B cell (primary cell): Measurements from ENCODE around the gene RNF126. TPM values are rescaled to one million over a fixed set of nuclear protein-coding genes. Genes with fewer than 3 reads are reported as not detected.

Experiments
- ATAC-seq: fragments of 200-7000 bp; cut with Tn5 transposase; one replicate; pipeline ENCODE4 v1.10.0; 2021; ENCODE audit warnings: low read depth, mild to moderate bottlenecking, moderate number of reproducible peaks, moderate library complexity
- CTCF ChIA-PET: fragments of 350-600 bp; sonication (Branson Sonifier 250); formaldehyde crosslinking; loops from one replicate; lab custom pipeline; 2021; ENCODE audit warnings: antibody characterized with exemption, inconsistent platforms; lab: Charles Lee
- POLR2A ChIA-PET: fragments of 350-600 bp; sonication (Branson Sonifier 250); formaldehyde crosslinking; loops from one replicate; lab custom pipeline; 2021; ENCODE audit warnings: antibody characterized with exemption; lab: Charles Lee
- DNase-seq: peaks from one replicate; pipeline ENCODE4 v3.0.0; 2013
- H2AFZ ChIP-seq: 2 replicates; pipeline ENCODE4 v1.6.1; 2012; ENCODE audit warnings: mild to moderate bottlenecking, low read depth, low read length; ENCODE audit not compliant: insufficient read depth, poor library complexity, severe bottlenecking
- H3K27ac ChIP-seq, 2 donors: 1 replicate in 1 of 2; 2 replicates in 1 of 2; pipeline ENCODE4 v1.5.1; 2012 to 2013; ENCODE audit warnings: low read length in 2 of 2, mild to moderate bottlenecking in 2 of 2, moderate library complexity in 1 of 2
- H3K27me3 ChIP-seq, 4 experiments: fragments of 200-600 bp in 1 of 4; sonication (generic) in 1 of 4; replicated peaks in 1 of 4; 1 replicate in 2 of 4; 2 replicates in 2 of 4; pipeline versions ENCODE4 v1.6.1 to v1.7.0; 2013 to 2016; ENCODE audit warnings: low read length in 3 of 4, mild to moderate bottlenecking in 2 of 4, mixed read lengths in 1 of 4, moderate library complexity in 1 of 4; ENCODE audit not compliant: insufficient read depth in 4 of 4, control insufficient read depth in 3 of 4; ENCODE audit errors: control extremely low read depth in 1 of 4
- H3K36me3 ChIP-seq, 2 experiments: replicated peaks in 1 of 2; 1 replicate in 1 of 2; 2 replicates in 1 of 2; pipeline versions ENCODE4 v1.6.1 to v1.7.1; 2013; ENCODE audit warnings: low read length in 1 of 2; ENCODE audit not compliant: insufficient read depth in 2 of 2, control insufficient read depth in 1 of 2; ENCODE audit errors: control extremely low read depth in 1 of 2, extremely low read depth in 1 of 2
- H3K4me1 ChIP-seq, 2 donors: fragments of 200-600 bp in 1 of 2; sonication (generic) in 1 of 2; 1 replicate in 1 of 2; 2 replicates in 1 of 2; pipeline versions ENCODE4 v1.5.1 to v1.6.1; 2013 to 2017; ENCODE audit warnings: low read length in 2 of 2; ENCODE audit not compliant: control insufficient read depth in 2 of 2, insufficient read depth in 2 of 2
- H3K4me2 ChIP-seq: replicated peaks from 2 replicates; pipeline ENCODE3; 2012; ENCODE audit warnings: mild to moderate bottlenecking, low read depth, low read length; ENCODE audit not compliant: poor library complexity, severe bottlenecking
- H3K4me3 ChIP-seq, 5 experiments: fragments of 200-600 bp in 1 of 5; sonication (generic) in 1 of 5; 1 replicate in 3 of 5; 2 replicates in 2 of 5; pipeline versions ENCODE4 v1.5.1 to v1.7.0; 2011 to 2016; ENCODE audit warnings: low read length in 4 of 5, mild to moderate bottlenecking in 4 of 5, low read depth in 2 of 5, control low read depth in 1 of 5, moderate library complexity in 1 of 5; ENCODE audit not compliant: insufficient read depth in 1 of 5; ENCODE audit errors: control extremely low read depth in 1 of 5, extremely low read depth in 1 of 5
- H3K79me2 ChIP-seq: fragments of 200-600 bp; sonication (generic); one replicate; pipeline ENCODE4 v1.6.0; 2016; ENCODE audit warnings: low read length; ENCODE audit not compliant: control insufficient read depth, insufficient read depth
- H3K9ac ChIP-seq: fragments of 200-600 bp; sonication (generic); 2 replicates; pipeline ENCODE4 v1.6.1; 2017; ENCODE audit warnings: mild to moderate bottlenecking, low read length, moderate library complexity
- H3K9me3 ChIP-seq, 3 donors: one replicate each; pipeline versions ENCODE4 v1.6.1 to v1.7.1; 2013; ENCODE audit warnings: low read length in 2 of 3; ENCODE audit not compliant: control insufficient read depth in 2 of 3, insufficient read depth in 1 of 3; ENCODE audit errors: control extremely low read depth in 1 of 3
- H4K20me1 ChIP-seq: 2 replicates; pipeline ENCODE4 v1.6.0; 2012; ENCODE audit warnings: mild to moderate bottlenecking, low read length; ENCODE audit not compliant: insufficient read depth, control insufficient read depth, poor library complexity, severe bottlenecking
- H3K27ac Mint-ChIP-seq: one replicate; pipeline ENCODE4 v1.8.0; 2021; ENCODE audit warnings: mixed read lengths
- H3K27me3 Mint-ChIP-seq: one replicate; pipeline ENCODE4 v1.8.0; 2021; ENCODE audit warnings: mixed read lengths
- H3K4me1 Mint-ChIP-seq: one replicate; pipeline ENCODE4 v1.8.0; 2021; ENCODE audit warnings: mixed read lengths
- H3K4me3 Mint-ChIP-seq: one replicate; pipeline ENCODE4 v1.8.0; 2021; ENCODE audit warnings: mixed read lengths
- H3K9me3 Mint-ChIP-seq: one replicate; pipeline ENCODE4 v1.8.0; 2022; ENCODE audit warnings: mixed read lengths; ENCODE audit not compliant: insufficient read depth
- CTCF ChIP-seq: fragments of 200-600 bp; IDR thresholded peaks from one replicate; pipeline ENCODE4 v1.8.0; 2022; ENCODE audit warnings: antibody characterized with exemption, mild to moderate bottlenecking
- EZH2 ChIP-seq: IDR thresholded peaks from 2 replicates; pipeline ENCODE4 v1.6.1; 2012; ENCODE audit warnings: borderline replicate concordance, low read depth, mild to moderate bottlenecking, moderate library complexity, low read length; ENCODE audit not compliant: insufficient read depth, poor library complexity, severe bottlenecking
- WGBS: methylation state at CpG from one replicate; pipeline ENCODE4 v1.1.5; 2013; ENCODE audit warnings: missing lambda C conversion rate; ENCODE audit not compliant: insufficient coverage; 5-methylcytosine and 5-hydroxymethylcytosine counted together
- intact Hi-C: fragments of 100-400 bp; cut with micrococcal nuclease; formaldehyde crosslinking; loops from one replicate; pipeline ENCODE4 v1.10.0; 2022
- polyA plus RNA-seq: library from polyadenylated mRNA; depleted of rRNA; stranded (reverse); fragments of >200 nt; gene quantifications from 2 replicates; pipeline ENCODE4 v1.2.3, GENCODE V29; 2012
- total RNA-seq, 2 donors: library from RNA; stranded (reverse); fragments of 120-200 nt in 1 of 2; gene quantifications; 1 replicate in 1 of 2; 2 replicates in 1 of 2; pipeline versions ENCODE4 v1.2.3 to v1.2.4, GENCODE V29; 2013 to 2022

Gene RNF126
- total and polyA plus RNA-seq, 2 donors (not counting 1 experiment from before 2014, with no cell fraction given), result 74.3 to 118 TPM

- H3K9me3 Mint-ChIP-seq, result no peaks in the 10 kb centered on the region
Observed at GRCh38 chr19:685454-685931, 22.5 kb upstream of the RNF126 start.

More at GRCh38 chr19:685454-685931, 22.5 kb upstream of the RNF126 start:
- H4K20me1 ChIP-seq, result no peaks in the 10 kb centered on the region
- no peak overlapping the region for H3K9ac ChIP-seq
- H3K4me3 ChIP-seq, result no peak overlapping the region
- Mint-ChIP-seq H3K4me3 (no peak overlapping the region), H3K27me3 (no peaks in the 10 kb centered on the region), H3K4me1 (peaks cover 2% of the 10 kb centered on the region), H3K27ac (no peak overlapping the region)
- H3K27ac ChIP-seq, result no peak overlapping the region
- H3K9me3 ChIP-seq, result peaks cover 0 to 22% (median 0%) of the 10 kb centered on the region in 3 donors
- H3K36me3 ChIP-seq, result no peaks in the 10 kb centered on the region
- WGBS, result 77% methylated on average over 29 of the region's 31 CpGs
- no peak overlapping the region for H3K4me2 ChIP-seq
- TF ChIP-seq CTCF (no peak), EZH2 (no peak)
- ChIA-PET CTCF (no interaction called here), POLR2A (no interaction called here)
- ATAC-seq (no peak), DNase-seq (no peak)
- H3K4me1 ChIP-seq, result peaks cover 0 to 12% of the 10 kb centered on the region in 2 donors
- H3K27me3 ChIP-seq, result no peaks in the 10 kb centered on the region
- no peak overlapping the region for H2AFZ ChIP-seq
- no peaks in the 10 kb centered on the region for H3K79me2 ChIP-seq
- intact Hi-C loops, result no loop called here
